GM12878 (cell line): Measurements from ENCODE around the gene ABCG1.

Experiments
- DPF2 ChIP-seq: fragments of 450-650 bp; IDR thresholded peaks from 2 replicates; pipeline ENCODE4 v1.6.1; 2017; ENCODE audit warnings: mild to moderate bottlenecking
- HCFC1 ChIP-seq: fragments of 150-350 bp; IDR thresholded peaks from 2 replicates; pipeline ENCODE4 v1.6.1; 2014; ENCODE audit warnings: low read length
- YY1 ChIP-seq: IDR thresholded peaks from 2 replicates; pipeline ENCODE4 v1.6.1; 2011; ENCODE audit warnings: low read depth, mild to moderate bottlenecking, low read length
- TF ChIP-seq, protein P1 (sequence below): IDR thresholded peaks from 2 replicates; pipeline ENCODE4 v1.6.1; 2011; ENCODE audit warnings: borderline replicate concordance, low read depth, mild to moderate bottlenecking, moderate library complexity, mixed read lengths, low read length; ENCODE audit not compliant: insufficient read depth; ENCODE audit errors: extremely low read length
- TF ChIP-seq, protein P2 (sequence below), 3 experiments: IDR thresholded peaks in 2 of 3; conservative IDR thresholded peaks in 1 of 3; 2 replicates each; pipeline ENCODE4 v1.5.1; 2011; ENCODE audit warnings: low read depth in 3 of 3, low read length in 3 of 3, mild to moderate bottlenecking in 3 of 3, control low read depth in 2 of 3, moderate library complexity in 2 of 3, inconsistent platforms in 1 of 3, mixed read lengths in 1 of 3; ENCODE audit not compliant: control insufficient read depth in 2 of 3, insufficient read depth in 1 of 3; ENCODE audit errors: extremely low read depth in 1 of 3
- TF ChIP-seq, protein P3 (sequence below): IDR thresholded peaks from 2 replicates; pipeline ENCODE4 v1.6.1; 2011; ENCODE audit warnings: borderline replicate concordance, low read depth, mild to moderate bottlenecking, moderate library complexity, low read length; ENCODE audit not compliant: insufficient read depth, poor library complexity, severe bottlenecking

DNA sequence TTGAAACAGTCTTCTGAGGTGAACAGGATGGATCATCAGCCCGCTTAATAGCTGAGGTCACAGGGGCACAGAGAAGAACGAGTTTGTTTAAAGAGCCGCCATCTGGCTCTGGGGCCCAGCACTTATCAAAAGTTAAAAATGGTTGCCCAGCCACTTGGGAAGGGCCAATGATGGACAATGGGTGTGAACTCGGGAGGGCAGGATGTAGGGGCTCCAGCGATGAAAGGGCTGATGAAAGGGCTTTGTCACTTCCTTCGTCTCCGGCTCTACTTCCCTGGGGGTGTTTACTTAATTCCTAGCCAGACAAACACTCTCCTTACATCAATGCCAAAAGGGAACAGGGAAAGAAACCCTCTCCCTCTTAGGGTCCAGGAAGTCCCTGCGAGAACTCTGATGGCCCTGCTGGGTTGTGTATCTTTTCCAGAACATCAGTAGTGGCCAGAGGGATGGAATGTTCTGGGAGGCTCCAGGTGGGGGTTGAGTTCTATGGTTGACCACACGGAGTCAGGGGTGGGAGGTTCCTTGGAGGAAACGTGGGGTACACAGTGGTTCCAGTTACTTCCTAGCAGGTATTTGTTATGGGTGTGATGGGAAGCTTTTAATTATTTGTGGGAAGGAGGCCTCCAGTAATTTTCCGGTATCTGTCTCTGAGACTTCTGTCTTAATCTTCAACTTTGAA lies 9.0 kb upstream of the ABCG1 start:
- TF ChIP-seq, protein P1, sequence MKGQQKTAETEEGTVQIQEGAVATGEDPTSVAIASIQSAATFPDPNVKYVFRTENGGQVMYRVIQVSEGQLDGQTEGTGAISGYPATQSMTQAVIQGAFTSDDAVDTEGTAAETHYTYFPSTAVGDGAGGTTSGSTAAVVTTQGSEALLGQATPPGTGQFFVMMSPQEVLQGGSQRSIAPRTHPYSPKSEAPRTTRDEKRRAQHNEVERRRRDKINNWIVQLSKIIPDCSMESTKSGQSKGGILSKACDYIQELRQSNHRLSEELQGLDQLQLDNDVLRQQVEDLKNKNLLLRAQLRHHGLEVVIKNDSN = no peak
- TF ChIP-seq, protein P2, sequence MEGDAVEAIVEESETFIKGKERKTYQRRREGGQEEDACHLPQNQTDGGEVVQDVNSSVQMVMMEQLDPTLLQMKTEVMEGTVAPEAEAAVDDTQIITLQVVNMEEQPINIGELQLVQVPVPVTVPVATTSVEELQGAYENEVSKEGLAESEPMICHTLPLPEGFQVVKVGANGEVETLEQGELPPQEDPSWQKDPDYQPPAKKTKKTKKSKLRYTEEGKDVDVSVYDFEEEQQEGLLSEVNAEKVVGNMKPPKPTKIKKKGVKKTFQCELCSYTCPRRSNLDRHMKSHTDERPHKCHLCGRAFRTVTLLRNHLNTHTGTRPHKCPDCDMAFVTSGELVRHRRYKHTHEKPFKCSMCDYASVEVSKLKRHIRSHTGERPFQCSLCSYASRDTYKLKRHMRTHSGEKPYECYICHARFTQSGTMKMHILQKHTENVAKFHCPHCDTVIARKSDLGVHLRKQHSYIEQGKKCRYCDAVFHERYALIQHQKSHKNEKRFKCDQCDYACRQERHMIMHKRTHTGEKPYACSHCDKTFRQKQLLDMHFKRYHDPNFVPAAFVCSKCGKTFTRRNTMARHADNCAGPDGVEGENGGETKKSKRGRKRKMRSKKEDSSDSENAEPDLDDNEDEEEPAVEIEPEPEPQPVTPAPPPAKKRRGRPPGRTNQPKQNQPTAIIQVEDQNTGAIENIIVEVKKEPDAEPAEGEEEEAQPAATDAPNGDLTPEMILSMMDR (IDR thresholded peaks at IDR 0.05 in 2 of 3, conservative IDR thresholded peaks at IDR 0.05 in 1 of 3; ENCODE audit: control insufficient read depth in 2 of 3, extremely low read depth in 1 of 3, insufficient read depth in 1 of 3, low read depth in 3 of 3, low read length in 3 of 3) = no peak
- no peak for TF ChIP-seq YY1
- no peak for TF ChIP-seq HCFC1
- no peak for TF ChIP-seq DPF2
- TF ChIP-seq, protein P3, sequence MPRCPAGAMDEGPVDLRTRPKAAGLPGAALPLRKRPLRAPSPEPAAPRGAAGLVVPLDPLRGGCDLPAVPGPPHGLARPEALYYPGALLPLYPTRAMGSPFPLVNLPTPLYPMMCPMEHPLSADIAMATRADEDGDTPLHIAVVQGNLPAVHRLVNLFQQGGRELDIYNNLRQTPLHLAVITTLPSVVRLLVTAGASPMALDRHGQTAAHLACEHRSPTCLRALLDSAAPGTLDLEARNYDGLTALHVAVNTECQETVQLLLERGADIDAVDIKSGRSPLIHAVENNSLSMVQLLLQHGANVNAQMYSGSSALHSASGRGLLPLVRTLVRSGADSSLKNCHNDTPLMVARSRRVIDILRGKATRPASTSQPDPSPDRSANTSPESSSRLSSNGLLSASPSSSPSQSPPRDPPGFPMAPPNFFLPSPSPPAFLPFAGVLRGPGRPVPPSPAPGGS = no peak
